H9 (cell line): Measurements from ENCODE around the gene SLC52A3. TPM values are rescaled to one million over a fixed set of nuclear protein-coding genes. Genes with fewer than 3 reads are reported as not detected.

Experiments
- DNase-seq: peaks from one replicate; pipeline ENCODE4 v3.0.0-alpha.2; 2017
- H2AFZ ChIP-seq: one replicate; pipeline ENCODE4 v1.6.1; 2013; ENCODE audit warnings: mild to moderate bottlenecking, low read length, control low read depth, moderate library complexity
- H2AK5ac ChIP-seq: 2 replicates; pipeline ENCODE4 v1.6.1; 2013; ENCODE audit warnings: low read length, control low read depth, mixed read lengths; ENCODE audit not compliant: insufficient read length
- H2BK120ac ChIP-seq: one replicate; pipeline ENCODE4 v1.6.1; 2013; ENCODE audit warnings: low read depth, mild to moderate bottlenecking, low read length, control low read depth, inconsistent platforms; ENCODE audit not compliant: poor library complexity, severe bottlenecking
- H2BK12ac ChIP-seq: 2 replicates; pipeline ENCODE4 v1.6.1; 2013; ENCODE audit warnings: low read length, control low read depth, mixed read lengths, low read depth; ENCODE audit not compliant: insufficient read length
- H2BK15ac ChIP-seq: 2 replicates; pipeline ENCODE4 v1.6.1; 2013; ENCODE audit warnings: low read depth, low read length, control low read depth
- H2BK20ac ChIP-seq: one replicate; pipeline ENCODE4 v1.6.1; 2013; ENCODE audit warnings: low read depth, mild to moderate bottlenecking, low read length, control low read depth, inconsistent platforms; ENCODE audit not compliant: poor library complexity, severe bottlenecking
- H2BK5ac ChIP-seq: 2 replicates; pipeline ENCODE4 v1.6.1; 2013; ENCODE audit warnings: low read length, control low read depth, mixed read lengths; ENCODE audit not compliant: insufficient read length
- H3K14ac ChIP-seq: 2 replicates; pipeline ENCODE4 v1.6.1; 2013; ENCODE audit warnings: low read length, control low read depth; ENCODE audit not compliant: insufficient read depth
- H3K18ac ChIP-seq: 2 replicates; pipeline ENCODE4 v1.6.1; 2013; ENCODE audit warnings: low read depth, mild to moderate bottlenecking, mixed read lengths, low read length, control low read depth; ENCODE audit not compliant: insufficient read length
- H3K23ac ChIP-seq: 2 replicates; pipeline ENCODE4 v1.6.1; 2013; ENCODE audit warnings: low read length, control low read depth, mixed read lengths, low read depth; ENCODE audit not compliant: insufficient read length
- H3K23me2 ChIP-seq: 2 replicates; pipeline ENCODE4 v1.6.1; 2013; ENCODE audit warnings: low read depth, mild to moderate bottlenecking, mixed read lengths, low read length, control low read depth; ENCODE audit not compliant: insufficient read length, poor library complexity, severe bottlenecking
- H3K27ac ChIP-seq: 2 replicates; pipeline ENCODE4 v1.5.1; 2013; ENCODE audit warnings: low read length, control low read depth, mixed read lengths, low read depth; ENCODE audit not compliant: insufficient read length
- H3K27me3 ChIP-seq: 2 replicates; pipeline ENCODE4 v1.6.1; 2013; ENCODE audit warnings: low read length, control low read depth, inconsistent platforms; ENCODE audit not compliant: insufficient read depth
- H3K4ac ChIP-seq: 2 replicates; pipeline ENCODE4 v1.6.1; 2013; ENCODE audit warnings: low read depth, mild to moderate bottlenecking, control low read depth, inconsistent platforms, low read length, moderate library complexity
- H3K4me1 ChIP-seq: 2 replicates; pipeline ENCODE4 v1.6.1; 2013; ENCODE audit warnings: low read length, control low read depth, inconsistent platforms; ENCODE audit not compliant: insufficient read depth
- H3K4me2 ChIP-seq: 2 replicates; pipeline ENCODE4 v1.6.1; 2013; ENCODE audit warnings: low read length, control low read depth, mixed read lengths; ENCODE audit not compliant: insufficient read length, insufficient read depth
- H3K56ac ChIP-seq: 2 replicates; pipeline ENCODE4 v1.6.1; 2013; ENCODE audit warnings: low read depth, mild to moderate bottlenecking, mixed read lengths, low read length, control low read depth; ENCODE audit not compliant: insufficient read length
- H3K79me1 ChIP-seq: 2 replicates; pipeline ENCODE4 v1.6.1; 2013; ENCODE audit warnings: low read depth, mild to moderate bottlenecking, moderate library complexity, low read length, control low read depth, inconsistent platforms; ENCODE audit not compliant: insufficient read depth, poor library complexity, severe bottlenecking
- H3K79me2 ChIP-seq: 2 replicates; pipeline ENCODE4 v1.6.1; 2013; ENCODE audit warnings: low read length, control low read depth, inconsistent platforms; ENCODE audit not compliant: insufficient read depth
- H3K9ac ChIP-seq: 2 replicates; pipeline ENCODE4 v1.6.1; 2013; ENCODE audit warnings: low read length, control low read depth, mixed read lengths; ENCODE audit not compliant: insufficient read length; ENCODE audit errors: extremely low read depth
- H3K9me3 ChIP-seq: one replicate; pipeline ENCODE4 v1.6.1; 2013; ENCODE audit warnings: low read depth, low read length, inconsistent platforms; ENCODE audit not compliant: control insufficient read depth
- H3T11ph ChIP-seq: one replicate; pipeline ENCODE4 v1.6.1; 2013; ENCODE audit warnings: mild to moderate bottlenecking, low read length, control low read depth, inconsistent platforms
- H4K20me1 ChIP-seq: one replicate; pipeline ENCODE4 v1.6.1; 2013; ENCODE audit not compliant: control insufficient read depth, insufficient read length, insufficient read depth
- H4K5ac ChIP-seq: 2 replicates; pipeline ENCODE4 v1.6.1; 2013; ENCODE audit warnings: low read depth, mild to moderate bottlenecking, mixed read lengths, low read length, control low read depth; ENCODE audit not compliant: insufficient read length
- H4K8ac ChIP-seq: replicated peaks from 2 replicates; pipeline ENCODE4 v1.6.1; 2013; ENCODE audit warnings: low read length, control low read depth, mixed read lengths, low read depth; ENCODE audit not compliant: insufficient read length
- H4K91ac ChIP-seq: 2 replicates; pipeline ENCODE4 v1.6.1; 2013; ENCODE audit warnings: low read depth, mild to moderate bottlenecking, moderate library complexity, mixed read lengths, low read length, control low read depth; ENCODE audit not compliant: insufficient read length
- H3K27ac Mint-ChIP-seq, 3 experiments: 2 replicates in 2 of 3; 3 replicates in 1 of 3; pipeline ENCODE4 v1.8.0; 2020 to 2021; ENCODE audit warnings: mixed read lengths in 3 of 3, mild to moderate bottlenecking in 1 of 3, moderate library complexity in 1 of 3
- H3K27me3 Mint-ChIP-seq: 2 replicates; pipeline ENCODE4 v1.8.0; 2021; ENCODE audit warnings: low read depth, mild to moderate bottlenecking, moderate library complexity, mixed read lengths
- H3K36me3 Mint-ChIP-seq, 3 experiments: 2 replicates in 2 of 3; 3 replicates in 1 of 3; pipeline ENCODE4 v1.8.0; 2020 to 2021; ENCODE audit warnings: low read depth in 3 of 3, mixed read lengths in 3 of 3; ENCODE audit not compliant: insufficient read depth in 1 of 3
- H3K4me1 Mint-ChIP-seq, 2 experiments: 2 replicates each; pipeline ENCODE4 v1.8.0; 2020; ENCODE audit warnings: mixed read lengths in 2 of 2
- H3K4me3 Mint-ChIP-seq, 2 experiments: 2 replicates in 1 of 2; 3 replicates in 1 of 2; pipeline ENCODE4 v1.8.0; 2020 to 2021; ENCODE audit warnings: mild to moderate bottlenecking in 2 of 2, mixed read lengths in 2 of 2, moderate library complexity in 1 of 2
- H3K9me3 Mint-ChIP-seq, 2 experiments: 2 replicates in 1 of 2; 3 replicates in 1 of 2; pipeline ENCODE4 v1.8.0; 2020; ENCODE audit warnings: mild to moderate bottlenecking in 2 of 2, mixed read lengths in 2 of 2, moderate library complexity in 1 of 2
- WGBS: extraction: QIAGEN DNeasy Blood & Tissue Kit; methylation state at CpG from one replicate; pipeline ENCODE4 v1.1.7; 2013; ENCODE audit warnings: missing lambda C conversion rate, low lambda C conversion rate, mixed read lengths; ENCODE audit not compliant: insufficient read length; ENCODE audit errors: extremely low coverage; 5-methylcytosine and 5-hydroxymethylcytosine counted together
- total RNA-seq: library from RNA; stranded (reverse); gene quantifications from 2 replicates; pipeline ENCODE4 v1.2.1, GENCODE V29; 2021
- TF ChIP-seq, protein P1 (sequence below): fragments of 200-600 bp; sonication (generic); conservative IDR thresholded peaks from 3 replicates; pipeline ENCODE4 v1.8.0; 2021; ENCODE audit warnings: antibody characterized with exemption, mild to moderate bottlenecking

The SLC52A3 gene
- total RNA-seq, 1 experiment from 2014 or later, result 3.3 TPM

DNA sequence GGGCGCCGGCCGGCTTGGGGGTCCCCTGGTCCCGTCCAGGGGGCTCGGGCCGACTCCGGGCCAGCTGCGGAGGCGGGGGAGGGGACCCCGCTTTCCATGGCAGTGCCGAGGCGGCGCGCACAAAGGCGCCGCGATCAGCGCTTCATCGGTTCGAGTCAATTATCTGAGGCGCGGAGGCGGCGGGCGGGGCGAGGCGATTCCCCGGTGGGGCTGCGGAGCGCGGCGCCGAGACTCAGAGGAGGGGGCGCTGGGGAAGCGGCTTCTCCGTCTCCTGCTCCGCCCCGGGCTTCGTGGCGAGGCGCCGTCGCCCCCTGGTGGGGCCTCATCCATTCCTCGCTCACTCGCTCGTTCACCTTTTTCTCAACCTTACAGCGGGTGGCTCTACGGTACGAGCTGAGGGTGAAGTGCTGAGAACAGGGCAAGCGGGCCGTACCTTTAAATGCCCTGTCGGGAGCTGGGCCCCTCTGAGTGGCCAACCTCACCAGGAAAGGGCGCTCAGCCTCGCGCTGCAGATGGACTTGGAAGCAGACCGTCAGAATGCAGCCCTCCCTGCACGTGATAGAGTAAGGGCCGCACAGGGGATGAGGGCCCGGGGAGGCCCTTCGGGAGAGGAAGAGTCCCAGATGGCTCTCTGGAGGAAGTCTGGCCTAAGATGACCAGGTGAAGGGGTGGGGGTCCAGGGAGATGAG lies 39.9 kb downstream of the SLC52A3 start:
- Histone ChIP-seq H3K23ac (no peak overlapping the region), H3K79me2 (no peaks in the 10 kb centered on the region), H4K91ac (no peak overlapping the region), H3K9ac (no peak overlapping the region), H2BK12ac (no peak overlapping the region), H4K20me1 (no peaks in the 10 kb centered on the region), H3K27ac (no peak overlapping the region), H4K5ac (no peak overlapping the region), H3K79me1 (no peaks in the 10 kb centered on the region), H3K18ac (peak overlapping the region; percentile 31), H4K8ac (no peak overlapping the region), H3K4me2 (peak overlapping the region; percentile 52), H2AFZ (peak overlapping the region; percentile 18), H2BK15ac (no peak overlapping the region), H3K56ac (no peak overlapping the region), H3K4me1 (no peaks in the 10 kb centered on the region), H3K14ac (no peak overlapping the region; the same call in 1 of the 2 replicates), H3K9me3 (no peaks in the 10 kb centered on the region), H2BK5ac (no peak overlapping the region), H3K27me3 (no peaks in the 10 kb centered on the region), H2BK20ac (no peak overlapping the region), H2AK5ac (no peak overlapping the region), H3T11ph (no peak overlapping the region), H2BK120ac (no peak overlapping the region), H3K4ac (no peak overlapping the region), H3K23me2 (no peaks in the 10 kb centered on the region)
- Mint-ChIP-seq H3K36me3 (no peaks in the 10 kb centered on the region), H3K4me1 (peaks cover 15 to 20% of the 10 kb centered on the region in 2 experiments), H3K27ac (no peak overlapping the region), H3K9me3 (peaks cover 0 to 5% of the 10 kb centered on the region in 2 experiments; a peak in 4 of 5 replicates), H3K27me3 (peaks cover 65% of the 10 kb centered on the region), H3K4me3 (peak overlapping the region; percentile 47 to 67)
- no CpG with 5 or more reads among the region's 60 CpGs for WGBS
- peak; percentile 89 for DNase-seq
- TF ChIP-seq, protein P1, sequence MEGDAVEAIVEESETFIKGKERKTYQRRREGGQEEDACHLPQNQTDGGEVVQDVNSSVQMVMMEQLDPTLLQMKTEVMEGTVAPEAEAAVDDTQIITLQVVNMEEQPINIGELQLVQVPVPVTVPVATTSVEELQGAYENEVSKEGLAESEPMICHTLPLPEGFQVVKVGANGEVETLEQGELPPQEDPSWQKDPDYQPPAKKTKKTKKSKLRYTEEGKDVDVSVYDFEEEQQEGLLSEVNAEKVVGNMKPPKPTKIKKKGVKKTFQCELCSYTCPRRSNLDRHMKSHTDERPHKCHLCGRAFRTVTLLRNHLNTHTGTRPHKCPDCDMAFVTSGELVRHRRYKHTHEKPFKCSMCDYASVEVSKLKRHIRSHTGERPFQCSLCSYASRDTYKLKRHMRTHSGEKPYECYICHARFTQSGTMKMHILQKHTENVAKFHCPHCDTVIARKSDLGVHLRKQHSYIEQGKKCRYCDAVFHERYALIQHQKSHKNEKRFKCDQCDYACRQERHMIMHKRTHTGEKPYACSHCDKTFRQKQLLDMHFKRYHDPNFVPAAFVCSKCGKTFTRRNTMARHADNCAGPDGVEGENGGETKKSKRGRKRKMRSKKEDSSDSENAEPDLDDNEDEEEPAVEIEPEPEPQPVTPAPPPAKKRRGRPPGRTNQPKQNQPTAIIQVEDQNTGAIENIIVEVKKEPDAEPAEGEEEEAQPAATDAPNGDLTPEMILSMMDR, result peak; percentile 86
